Activated CD4-positive, alpha-beta T cell treated with anti-CD3 and anti-CD28 coated beads, Interleukin-2, Interleukin-4, amounts not matched to agents 100 ng/mL and 50 ng/mL, durations not matched to agents 16 hours and 8 hours (primary cell): Measurements from ENCODE around the gene SPACDR.
A peak's percentile ranks its signal among the peaks of the same experiment; 100 is the strongest.

Experiments
- DNase-seq: peaks from one replicate; pipeline ENCODE4 v3.0.0-alpha.2; 2020; ENCODE audit warnings: low spot score

The SPACDR gene

DNA sequence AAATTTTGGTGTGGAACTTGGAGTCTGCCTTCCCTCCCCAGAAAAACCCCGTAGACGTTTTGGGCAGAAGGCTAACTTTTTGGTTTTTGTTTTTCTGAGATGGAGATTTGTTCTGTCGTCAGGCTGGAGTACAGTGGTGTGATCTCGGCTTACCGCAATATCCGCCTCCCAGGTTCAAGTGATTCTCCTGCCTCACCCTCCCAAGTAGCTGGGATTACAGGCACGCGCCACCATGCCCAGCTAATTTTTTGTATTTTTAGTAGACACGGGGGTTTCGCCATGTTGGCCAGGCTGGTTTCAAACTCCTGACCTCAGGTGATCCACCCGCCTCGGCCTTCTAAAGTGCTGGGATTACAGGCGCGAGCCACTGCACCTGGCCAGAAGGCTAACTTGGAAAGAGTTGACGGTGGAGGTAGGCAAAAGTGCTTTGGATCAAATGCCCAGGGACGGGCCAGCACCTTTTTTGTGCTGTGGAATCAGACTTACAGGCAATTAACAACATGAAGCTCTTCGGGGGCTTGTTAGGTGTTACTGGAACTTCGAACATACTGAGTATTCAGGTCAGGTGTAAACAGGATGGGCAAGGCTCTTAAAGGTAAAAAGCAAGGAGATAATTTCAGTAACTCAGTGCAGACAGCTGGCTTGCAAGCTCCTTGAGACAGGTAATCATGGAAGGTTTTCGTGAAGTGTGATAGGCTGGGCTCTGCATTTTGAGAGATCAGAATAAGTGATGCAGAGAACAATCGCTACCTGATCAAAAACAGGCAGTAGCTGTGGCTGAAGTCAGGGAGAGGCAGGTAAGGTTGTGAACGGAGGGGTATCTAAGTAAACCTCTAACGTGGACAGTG, 29.5 kb downstream of the SPACDR start:
- DNase-seq, result no peak

- DNase-seq, result no peak
Observed at GRCh38 chr7:100433592-100434296, 30.3 kb downstream of the SPACDR start.

DNA sequence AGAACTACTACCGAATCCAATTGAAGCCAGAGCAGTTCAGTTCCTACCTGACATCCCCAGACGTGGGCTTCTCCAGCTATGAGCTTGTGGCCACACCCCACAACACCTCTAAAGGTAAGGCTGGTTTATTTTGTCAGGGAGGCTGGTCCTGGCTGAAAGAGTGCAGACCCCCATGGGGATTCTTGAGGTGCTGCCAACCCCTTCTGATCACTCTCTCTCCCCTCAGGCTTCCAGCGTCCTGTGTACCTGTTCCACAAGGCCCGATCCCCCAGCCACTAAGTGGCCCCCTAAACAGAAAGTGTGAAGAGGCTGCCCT, 30.8 kb downstream of the SPACDR start:
- DNase-seq, result no peak

GRCh38 chr7:100432621-100433275, 31.3 kb downstream of the SPACDR start:
- DNase-seq, result no peak

GRCh38 chr7:100432053-100432452, 32.0 kb downstream of the SPACDR start:
- DNase-seq, result no peak

DNA sequence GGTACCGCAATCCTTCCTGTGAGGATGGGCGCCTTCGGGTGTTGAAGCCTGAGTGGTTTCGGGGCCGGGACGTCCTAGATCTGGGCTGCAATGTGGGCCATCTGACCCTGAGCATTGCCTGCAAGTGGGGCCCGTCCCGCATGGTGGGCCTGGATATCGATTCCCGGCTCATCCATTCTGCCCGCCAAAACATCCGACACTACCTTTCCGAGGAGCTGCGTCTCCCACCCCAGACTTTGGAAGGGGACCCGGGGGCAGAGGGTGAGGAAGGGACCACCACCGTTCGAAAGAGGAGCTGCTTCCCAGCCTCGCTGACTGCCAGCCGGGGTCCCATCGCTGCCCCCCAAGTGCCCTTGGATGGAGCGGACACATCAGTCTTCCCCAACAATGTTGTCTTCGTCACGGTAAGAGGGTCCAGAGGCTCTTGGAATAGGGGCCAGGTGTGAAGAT, 32.7 kb downstream of the SPACDR start:
- no peak for DNase-seq

DNA sequence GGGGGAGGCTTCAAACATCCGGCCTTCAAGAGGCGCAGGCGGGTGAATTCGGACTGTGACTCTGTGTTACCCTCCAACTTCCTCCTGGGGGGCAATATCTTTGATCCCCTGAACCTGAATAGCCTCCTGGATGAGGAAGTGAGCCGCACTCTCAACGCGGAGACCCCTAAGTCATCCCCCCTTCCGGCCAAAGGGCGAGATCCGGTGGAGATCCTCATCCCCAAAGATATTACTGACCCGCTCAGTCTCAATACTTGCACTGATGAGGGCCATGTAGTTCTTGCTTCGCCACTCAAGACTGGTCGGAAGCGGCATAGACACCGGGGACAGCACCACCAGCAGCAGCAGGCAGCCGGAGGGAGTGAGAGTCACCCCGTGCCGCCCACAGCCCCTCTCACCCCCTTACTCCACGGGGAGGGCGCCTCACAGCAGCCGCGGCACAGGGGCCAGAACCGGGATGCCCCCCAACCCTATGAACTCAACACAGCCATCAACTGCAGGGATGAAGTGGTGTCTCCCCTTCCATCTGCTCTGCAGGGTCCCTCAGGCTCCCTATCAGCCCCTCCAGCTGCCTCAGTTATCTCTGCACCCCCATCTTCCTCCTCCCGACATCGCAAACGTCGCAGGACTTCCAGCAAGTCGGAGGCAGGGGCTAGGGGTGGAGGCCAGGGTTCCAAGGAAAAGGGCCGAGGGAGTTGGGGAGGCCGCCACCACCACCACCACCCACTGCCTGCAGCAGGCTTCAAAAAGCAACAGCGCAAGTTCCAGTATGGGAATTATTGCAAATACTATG, 33.4 kb downstream of the SPACDR start:
- no peak for DNase-seq

DNA sequence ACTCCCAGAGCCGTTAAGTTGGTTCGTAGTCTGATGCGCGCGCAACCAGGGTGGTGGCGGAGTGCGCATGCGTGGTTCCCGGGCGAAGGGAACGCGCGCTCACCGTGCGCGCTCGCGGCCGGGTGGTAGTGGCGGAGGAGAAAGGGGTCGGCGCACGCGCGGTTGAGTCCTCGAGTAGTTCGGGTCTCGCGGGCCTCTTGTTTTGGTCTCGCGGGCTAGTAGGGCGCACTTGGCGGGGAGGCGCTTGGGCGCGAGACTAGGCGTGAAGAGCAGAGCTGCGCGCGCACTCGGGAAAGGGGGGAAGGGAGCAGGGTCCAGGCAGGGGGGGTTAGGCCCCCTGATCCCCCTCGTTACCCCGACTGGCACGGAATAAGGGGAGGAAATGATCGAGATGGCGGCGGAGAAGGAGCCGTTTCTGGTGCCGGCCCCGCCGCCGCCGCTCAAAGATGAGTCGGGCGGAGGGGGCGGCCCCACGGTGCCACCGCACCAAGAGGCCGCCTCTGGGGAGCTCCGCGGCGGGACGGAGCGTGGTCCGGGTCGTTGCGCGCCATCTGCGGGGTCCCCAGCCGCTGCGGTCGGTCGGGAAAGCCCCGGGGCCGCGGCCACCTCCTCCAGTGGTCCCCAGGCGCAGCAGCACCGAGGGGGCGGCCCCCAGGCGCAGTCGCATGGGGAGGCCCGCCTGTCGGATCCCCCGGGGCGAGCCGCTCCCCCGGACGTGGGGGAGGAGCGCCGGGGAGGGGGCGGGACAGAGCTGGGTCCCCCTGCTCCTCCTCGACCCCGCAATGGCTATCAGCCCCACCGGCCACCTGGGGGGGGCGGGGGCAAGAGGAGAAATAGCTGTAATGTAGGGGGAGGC, 34.2 kb downstream of the SPACDR start, which contains the start of gene MEPCE:
Gene MEPCE (plus strand): TSS at position 195 of the 856 bp plus-strand sequence. CDS start 188 bp downstream, at position 383.
- peak; percentile 94 for DNase-seq

DNA sequence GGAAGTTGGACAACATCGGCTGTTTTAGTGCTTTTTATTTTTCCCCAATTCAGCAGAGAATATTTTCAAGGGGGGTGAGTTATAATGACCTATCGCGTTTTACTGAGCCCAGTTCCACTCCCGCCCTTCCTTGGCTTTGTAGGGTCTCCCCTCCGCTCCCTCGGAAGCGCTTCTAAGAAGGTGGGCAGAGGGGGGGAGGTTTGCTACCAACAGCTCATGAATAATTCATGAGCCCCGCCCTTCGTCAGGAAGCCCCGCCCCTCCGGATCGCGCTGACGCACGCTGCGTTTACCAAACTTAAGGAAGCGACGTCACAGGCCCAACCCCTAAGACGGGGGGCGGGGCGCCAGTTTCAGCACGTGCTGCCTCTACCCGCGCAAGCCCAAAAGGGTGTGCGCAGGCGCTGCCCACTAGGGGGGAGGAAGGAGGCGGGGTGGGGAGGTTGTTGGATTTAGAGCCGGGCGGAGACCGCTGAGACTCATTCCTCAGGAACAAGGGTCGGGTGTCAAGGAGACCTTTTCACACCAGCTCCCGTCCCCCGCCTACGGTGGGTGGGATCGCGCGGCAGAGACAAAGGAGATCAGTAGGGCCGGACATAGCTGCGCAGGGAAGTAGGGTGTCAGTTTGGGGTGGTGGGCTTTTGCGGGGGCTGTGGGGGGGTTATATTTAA, 35.0 kb downstream of the SPACDR start:
- peak; percentile 100 for DNase-seq

GRCh38 chr7:100428199-100428966, 35.7 kb downstream of the SPACDR start, which contains the start of gene ZCWPW1:
Gene ZCWPW1 (minus strand): TSS chr7:100428703. CDS start chr7:100420649, 8,054 bp downstream.
- peak; percentile 97 for DNase-seq

DNA sequence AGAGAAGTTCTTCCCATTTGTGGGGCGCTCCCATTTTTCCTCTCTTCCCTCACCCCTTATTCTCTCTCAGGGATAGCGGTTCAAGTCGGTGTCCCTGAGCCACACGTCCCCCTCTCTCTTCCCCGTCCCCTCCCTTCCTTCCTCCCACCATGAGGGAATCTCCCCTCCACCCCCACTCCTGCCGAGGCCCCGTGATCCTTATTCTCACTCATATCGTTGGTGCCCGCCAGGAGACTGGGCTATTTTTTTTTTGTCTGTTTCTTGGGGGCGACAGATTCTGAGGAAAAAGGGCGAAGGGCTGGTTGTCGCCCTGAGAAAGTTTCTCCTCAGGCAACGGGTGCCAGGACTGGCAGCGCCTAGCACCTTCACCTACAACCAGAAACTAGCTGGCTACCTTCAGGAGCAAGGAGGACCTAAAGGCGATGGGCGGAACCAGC, 36.3 kb downstream of the SPACDR start:
- DNase-seq, result no peak

GRCh38 chr7:100426516-100426915, 37.5 kb downstream of the SPACDR start:
- no peak for DNase-seq

DNA sequence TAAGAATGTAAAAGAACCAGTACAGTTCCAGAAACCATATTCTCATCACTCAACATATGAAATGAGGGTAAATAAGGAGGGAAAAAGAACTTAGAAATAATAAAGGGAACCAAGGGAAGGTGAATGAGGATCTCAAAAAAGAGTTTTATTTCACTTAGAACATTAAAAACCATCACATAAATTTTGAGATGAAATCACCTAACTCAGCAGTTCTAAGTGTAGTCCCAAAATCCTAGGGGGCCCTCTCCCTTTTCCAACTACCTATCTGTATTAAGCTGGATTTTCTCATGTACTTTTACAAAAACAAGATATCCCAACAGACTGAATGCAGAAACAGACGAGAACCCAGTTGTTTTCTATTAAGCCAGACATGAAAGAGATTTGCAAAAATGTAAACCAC, 38.7 kb downstream of the SPACDR start:
- no peak for DNase-seq

DNA sequence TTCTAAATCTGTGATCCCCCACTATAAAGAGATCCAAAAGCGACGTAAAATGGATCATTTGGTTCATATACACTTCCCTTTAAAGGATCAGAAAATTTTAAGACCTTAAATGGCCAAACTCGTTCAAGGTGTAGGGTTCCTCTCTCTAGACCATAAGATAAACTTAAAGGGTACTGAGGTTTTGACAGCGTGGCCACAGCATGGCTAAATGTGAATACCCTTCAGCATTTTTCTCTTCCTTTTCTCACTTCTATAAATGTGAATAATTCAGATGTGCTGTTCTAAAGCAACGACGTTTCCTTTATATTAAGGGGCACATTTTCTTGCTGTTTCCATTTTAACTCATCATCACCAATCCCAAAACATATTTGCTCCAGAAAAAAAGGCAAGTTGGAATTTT, 40.7 kb downstream of the SPACDR start:
- DNase-seq, result no peak

DNA sequence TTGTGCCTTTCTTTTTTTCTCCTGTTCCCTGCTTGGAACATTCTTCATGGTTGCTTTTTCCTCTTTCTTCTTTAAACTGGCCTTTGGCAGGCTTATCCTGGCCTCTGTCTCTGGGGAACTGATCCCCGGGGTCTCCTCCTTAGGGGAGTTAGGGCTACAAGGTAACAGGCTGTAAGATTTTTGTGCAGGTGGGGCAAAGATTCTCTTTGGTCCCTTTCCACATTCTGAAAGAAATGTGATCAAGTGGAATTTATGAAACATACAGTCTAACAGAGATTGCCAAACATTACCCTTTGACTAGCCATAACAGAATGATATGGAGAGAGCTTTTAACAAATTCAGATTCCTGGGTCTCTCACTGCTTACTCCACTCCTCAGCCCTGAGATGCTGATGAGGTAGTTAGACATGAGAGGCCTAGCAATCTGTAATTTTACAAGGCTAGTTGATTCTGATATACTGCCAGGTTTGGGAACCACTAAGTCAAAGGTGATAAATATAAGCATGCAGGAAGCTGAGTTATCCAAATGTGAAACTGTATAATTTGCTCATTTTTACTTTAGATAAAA, 44.3 kb downstream of the SPACDR start:
- no peak for DNase-seq

DNA sequence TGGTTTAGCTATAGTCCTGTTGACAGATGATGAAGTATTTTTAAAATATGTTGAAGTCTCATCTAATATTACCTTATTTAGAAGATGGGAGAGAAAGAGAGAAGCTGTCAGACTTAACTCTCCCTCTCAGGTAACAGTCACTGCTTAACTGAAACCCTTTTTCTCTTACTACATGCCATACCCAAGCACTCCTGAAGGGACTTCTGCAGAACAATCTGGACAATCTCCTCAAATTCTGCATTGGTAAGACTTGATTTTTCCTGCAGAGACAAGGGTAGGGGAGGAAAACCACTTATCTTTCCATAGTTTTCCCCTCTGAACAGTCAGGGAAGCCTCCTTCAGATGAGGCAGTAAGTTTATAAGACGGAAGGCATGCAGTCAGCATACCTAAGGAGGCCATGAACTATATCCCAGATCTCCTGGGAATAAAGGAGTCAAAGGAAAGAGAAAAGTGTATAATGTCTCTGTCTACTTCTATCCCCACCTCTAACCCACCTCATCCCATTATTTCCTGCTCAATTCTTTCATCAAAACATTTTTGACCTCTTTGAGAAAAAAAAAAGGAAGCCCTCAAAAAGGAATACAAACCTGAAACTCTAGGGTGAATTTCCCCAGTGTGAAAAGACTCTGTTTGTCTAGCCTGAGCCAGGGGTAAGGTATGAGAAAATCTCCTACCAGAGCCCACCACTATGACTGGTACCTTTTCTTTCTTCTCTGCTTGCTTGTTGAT, 45.0 kb downstream of the SPACDR start:
- no peak for DNase-seq

GRCh38 chr7:100415448-100415847, 48.6 kb downstream of the SPACDR start:
- DNase-seq, result no peak

- no peak for DNase-seq
Observed at GRCh38 chr7:100413889-100414288, 50.2 kb downstream of the SPACDR start.
